Thoracic aorta (tissue), 2 donors: Measurements from ENCODE around the gene ANO8. TPM values are rescaled to one million over a fixed set of nuclear protein-coding genes. Genes with fewer than 3 reads are reported as not detected.

Source experiments
- ATAC-seq: fragments of 150-250 bp; one replicate; pipeline ENCODE4 v1.8.0; 2017; ENCODE audit warnings: low read depth; ENCODE audit not compliant: insufficient number of reproducible peaks, low FRiP score
- DNase-seq: peaks from one replicate; pipeline ENCODE4 v3.0.0-alpha.2; 2020; ENCODE audit warnings: low spot score
- H3K27ac ChIP-seq, 2 donors: fragments of 200-600 bp; sonication (generic); 1 replicate in 1 of 2; 2 replicates in 1 of 2; pipeline ENCODE4 v1.5.1; 2016; ENCODE audit warnings: mild to moderate bottlenecking in 2 of 2, moderate library complexity in 2 of 2
- H3K27me3 ChIP-seq: fragments of 200-600 bp; sonication (generic); replicated peaks from 2 replicates; pipeline ENCODE4 v1.6.0; 2016; ENCODE audit warnings: mild to moderate bottlenecking; ENCODE audit not compliant: insufficient read depth
- H3K36me3 ChIP-seq: fragments of 200-600 bp; sonication (generic); one replicate; pipeline ENCODE4 v1.5.1; 2016
- H3K4me1 ChIP-seq, 2 donors: fragments of 200-600 bp; sonication (generic); 1 replicate in 1 of 2; 2 replicates in 1 of 2; pipeline versions ENCODE4 v1.5.1 to v1.6.0; 2016; ENCODE audit warnings: low read depth in 2 of 2, mild to moderate bottlenecking in 1 of 2; ENCODE audit not compliant: control insufficient read depth in 1 of 2
- H3K4me3 ChIP-seq: fragments of 200-600 bp; sonication (generic); 2 replicates; pipeline ENCODE4 v1.5.1; 2016; ENCODE audit warnings: mild to moderate bottlenecking
- H3K9me3 ChIP-seq: fragments of 200-600 bp; sonication (generic); 2 replicates; pipeline ENCODE4 v1.5.1; 2016
- CTCF ChIP-seq: fragments of 200-600 bp; sonication (generic); IDR thresholded peaks from one replicate; pipeline ENCODE4 v1.5.1; 2019; ENCODE audit warnings: antibody characterized with exemption
- total RNA-seq, 2 donors: library from RNA; depleted of rRNA; stranded (reverse); fragments of >200 nt; gene quantifications; one replicate each; pipeline versions ENCODE4 v1.1.0 to v1.2.3, GENCODE V29; 2016

ANO8 gene
- total RNA-seq, 2 donors from 2014 or later = 9.5 to 13.4 TPM

- no peak overlapping the region for H3K4me3 ChIP-seq
These were observed 48.4 kb downstream of the ANO8 start for GRCh38 chr19:17286263-17286662.

GRCh38 chr19:17285415-17286135 lies 49.1 kb downstream of the ANO8 start:
- H3K27me3 ChIP-seq = no peaks in the 10 kb centered on the region
- H3K9me3 ChIP-seq = no peaks in the 10 kb centered on the region
- ATAC-seq = no peak
- no peak overlapping the region for H3K27ac ChIP-seq
- no peak overlapping the region for H3K4me3 ChIP-seq
- no peak for TF ChIP-seq CTCF
- DNase-seq = no peak
- H3K36me3 ChIP-seq = no peaks in the 10 kb centered on the region
- H3K4me1 ChIP-seq = peaks cover 7 to 14% of the 10 kb centered on the region in 2 donors

More at GRCh38 chr19:17286263-17286662, 48.4 kb downstream of the ANO8 start:
- Histone ChIP-seq H3K36me3 (no peaks in the 10 kb centered on the region), H3K27ac (no peak overlapping the region), H3K9me3 (no peaks in the 10 kb centered on the region), H3K27me3 (no peaks in the 10 kb centered on the region), H3K4me1 (peaks cover 7 to 14% of the 10 kb centered on the region in 2 donors)
- no peak for TF ChIP-seq CTCF
- ATAC-seq = no peak
- no peak for DNase-seq

GRCh38 chr19:17283504-17283996 lies 51.1 kb downstream of the ANO8 start:
- H3K27me3 ChIP-seq = no peaks in the 10 kb centered on the region
- no peak for TF ChIP-seq CTCF
- H3K9me3 ChIP-seq = no peaks in the 10 kb centered on the region
- ATAC-seq (no peak), DNase-seq (no peak)
- peaks cover 7 to 14% of the 10 kb centered on the region in 2 donors for H3K4me1 ChIP-seq
- H3K27ac ChIP-seq = no peak overlapping the region
- H3K36me3 ChIP-seq = peaks cover 7% of the 10 kb centered on the region
- no peak overlapping the region for H3K4me3 ChIP-seq

- peaks cover 7 to 14% of the 10 kb centered on the region in 2 donors for H3K4me1 ChIP-seq
- H3K4me3 ChIP-seq = peak overlapping the region; percentile 68
- no peaks in the 10 kb centered on the region for H3K9me3 ChIP-seq
- H3K36me3 ChIP-seq = peaks cover 8% of the 10 kb centered on the region
- H3K27ac ChIP-seq = no peak overlapping the region
- DNase-seq (no peak), ATAC-seq (peak; percentile 64)
- no peaks in the 10 kb centered on the region for H3K27me3 ChIP-seq
- peak; percentile 90 for TF ChIP-seq CTCF
These were observed 52.0 kb downstream of the ANO8 start for GRCh38 chr19:17282488-17283125.
